Ishikawa (cell line): ENCODE results near the gene C6.

Experiments
- EGR1 ChIP-seq: IDR thresholded peaks from 2 replicates; pipeline ENCODE4 v1.6.1; 2012
- EP300 ChIP-seq: IDR thresholded peaks from 2 replicates; pipeline ENCODE4 v1.6.1; 2012; ENCODE audit warnings: borderline replicate concordance
- TAF1 ChIP-seq: IDR thresholded peaks from 2 replicates; pipeline ENCODE4 v1.6.1; 2012; ENCODE audit warnings: low read depth, mild to moderate bottlenecking
- YY1 ChIP-seq: IDR thresholded peaks from 2 replicates; pipeline ENCODE4 v1.6.1; 2012; ENCODE audit warnings: low read depth
- TF ChIP-seq, protein P1 (sequence below): IDR thresholded peaks from 2 replicates; pipeline ENCODE4 v1.6.1; 2012
- TF ChIP-seq, protein P2 (sequence below): IDR thresholded peaks from 2 replicates; pipeline ENCODE4 v1.6.1; 2012; ENCODE audit warnings: low read depth, mild to moderate bottlenecking

DNA sequence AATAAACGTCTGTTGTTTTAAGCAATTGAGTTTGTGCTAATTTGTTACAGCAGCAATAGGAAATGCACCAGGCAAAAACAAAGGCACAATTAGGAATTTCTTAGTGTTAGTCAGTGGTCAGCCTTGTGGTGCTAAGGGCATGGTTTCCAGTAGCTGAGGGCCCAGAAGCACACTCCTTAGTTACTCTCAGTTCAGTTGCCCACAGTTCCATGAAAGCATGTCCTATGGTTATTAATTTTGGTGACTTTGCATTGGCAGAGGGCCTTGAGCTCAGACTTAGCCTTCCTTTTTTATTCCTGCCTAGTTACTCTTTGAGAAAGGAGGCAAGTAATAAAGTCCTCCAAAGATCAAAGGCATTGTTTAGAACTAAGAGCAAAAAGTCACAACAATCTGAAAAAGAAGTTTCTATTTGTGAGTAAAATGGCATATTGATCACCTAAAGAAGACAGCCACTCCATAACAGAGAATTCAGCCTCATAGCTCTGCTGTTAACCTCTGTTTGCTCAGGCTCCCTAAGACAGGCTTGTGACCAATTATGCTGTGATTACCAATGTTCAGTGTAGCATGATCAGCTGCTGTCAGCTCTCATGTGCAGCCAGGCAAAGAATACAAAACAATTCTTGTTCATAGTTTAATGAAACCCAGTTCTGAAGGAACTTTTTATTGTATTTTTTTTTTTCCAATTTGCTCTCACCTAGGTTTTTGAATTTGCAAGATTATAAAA lies 85.2 kb downstream of the C6 start:
- TF ChIP-seq, protein P1, sequence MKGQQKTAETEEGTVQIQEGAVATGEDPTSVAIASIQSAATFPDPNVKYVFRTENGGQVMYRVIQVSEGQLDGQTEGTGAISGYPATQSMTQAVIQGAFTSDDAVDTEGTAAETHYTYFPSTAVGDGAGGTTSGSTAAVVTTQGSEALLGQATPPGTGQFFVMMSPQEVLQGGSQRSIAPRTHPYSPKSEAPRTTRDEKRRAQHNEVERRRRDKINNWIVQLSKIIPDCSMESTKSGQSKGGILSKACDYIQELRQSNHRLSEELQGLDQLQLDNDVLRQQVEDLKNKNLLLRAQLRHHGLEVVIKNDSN, result no peak
- no peak for TF ChIP-seq TAF1
- no peak for TF ChIP-seq EP300
- TF ChIP-seq, protein P2, sequence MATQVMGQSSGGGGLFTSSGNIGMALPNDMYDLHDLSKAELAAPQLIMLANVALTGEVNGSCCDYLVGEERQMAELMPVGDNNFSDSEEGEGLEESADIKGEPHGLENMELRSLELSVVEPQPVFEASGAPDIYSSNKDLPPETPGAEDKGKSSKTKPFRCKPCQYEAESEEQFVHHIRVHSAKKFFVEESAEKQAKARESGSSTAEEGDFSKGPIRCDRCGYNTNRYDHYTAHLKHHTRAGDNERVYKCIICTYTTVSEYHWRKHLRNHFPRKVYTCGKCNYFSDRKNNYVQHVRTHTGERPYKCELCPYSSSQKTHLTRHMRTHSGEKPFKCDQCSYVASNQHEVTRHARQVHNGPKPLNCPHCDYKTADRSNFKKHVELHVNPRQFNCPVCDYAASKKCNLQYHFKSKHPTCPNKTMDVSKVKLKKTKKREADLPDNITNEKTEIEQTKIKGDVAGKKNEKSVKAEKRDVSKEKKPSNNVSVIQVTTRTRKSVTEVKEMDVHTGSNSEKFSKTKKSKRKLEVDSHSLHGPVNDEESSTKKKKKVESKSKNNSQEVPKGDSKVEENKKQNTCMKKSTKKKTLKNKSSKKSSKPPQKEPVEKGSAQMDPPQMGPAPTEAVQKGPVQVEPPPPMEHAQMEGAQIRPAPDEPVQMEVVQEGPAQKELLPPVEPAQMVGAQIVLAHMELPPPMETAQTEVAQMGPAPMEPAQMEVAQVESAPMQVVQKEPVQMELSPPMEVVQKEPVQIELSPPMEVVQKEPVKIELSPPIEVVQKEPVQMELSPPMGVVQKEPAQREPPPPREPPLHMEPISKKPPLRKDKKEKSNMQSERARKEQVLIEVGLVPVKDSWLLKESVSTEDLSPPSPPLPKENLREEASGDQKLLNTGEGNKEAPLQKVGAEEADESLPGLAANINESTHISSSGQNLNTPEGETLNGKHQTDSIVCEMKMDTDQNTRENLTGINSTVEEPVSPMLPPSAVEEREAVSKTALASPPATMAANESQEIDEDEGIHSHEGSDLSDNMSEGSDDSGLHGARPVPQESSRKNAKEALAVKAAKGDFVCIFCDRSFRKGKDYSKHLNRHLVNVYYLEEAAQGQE, result no peak
- TF ChIP-seq EGR1, result no peak
- no peak for TF ChIP-seq YY1
